ENCODE measurements around the gene FAM136A. TPM values are rescaled to one million over a fixed set of nuclear protein-coding genes. Genes with fewer than 3 reads are reported as not detected.
"Not testable (repeated sequence)": the region's sequence is repeated elsewhere in the genome, so short reads cannot be mapped to it uniquely, and the experiment has no call there.

Gene FAM136A
- total and polyA plus RNA-seq, 2 of the 13 experiments (the other 11 are each of a cell fraction or from before 2014, with no cell fraction given) = 77.8 to 126 TPM

- TF ChIP-seq ZNF710 (CRISPR knock-in tag; IDR thresholded peaks at IDR 0.05; ENCODE audit: borderline replicate concordance) (peak; percentile 75; the same call in 1 of the 2 replicates), NONO (CRISPR knock-in tag; conservative IDR thresholded peaks at IDR 0.05) (peak; percentile 94), ZNF225 (CRISPR knock-in tag; IDR thresholded peaks at IDR 0.05) (0 out of 2 replicates have a peak, but pooled peaks have one; percentile 38), MLX (CRISPR knock-in tag; IDR thresholded peaks at IDR 0.05) (peak; percentile 100), FOXK1 (CRISPR knock-in tag; IDR thresholded peaks at IDR 0.05; ENCODE audit: borderline replicate concordance, low read depth) (peak; percentile 86; the same call in 1 of the 2 replicates), MTF1 (CRISPR knock-in tag; IDR thresholded peaks at IDR 0.05) (peak; percentile 25; the same call in 1 of the 2 replicates), HOXA5 (CRISPR knock-in tag; IDR thresholded peaks at IDR 0.05) (peak; percentile 89), PITX1 (CRISPR knock-in tag; IDR thresholded peaks at IDR 0.05) (peak; percentile 75), ARID5B (CRISPR knock-in tag; IDR thresholded peaks at IDR 0.05) (peak; percentile 98), DDIT3 (CRISPR knock-in tag; IDR thresholded peaks at IDR 0.05) (0 out of 2 replicates have a peak, but pooled peaks have one; percentile 73), GMEB1 (CRISPR knock-in tag; IDR thresholded peaks at IDR 0.05; ENCODE audit: borderline replicate concordance) (peak; percentile 50; the same call in 1 of the 2 replicates), SPEN (CRISPR knock-in tag; IDR thresholded peaks at IDR 0.05; ENCODE audit: low read depth) (peak; percentile 42; the same call in 1 of the 2 replicates), ZSCAN31 (CRISPR knock-in tag; IDR thresholded peaks at IDR 0.05; ENCODE audit: low read depth) (peak; percentile 71; the same call in 1 of the 2 replicates), MED1 (CRISPR knock-in tag; IDR thresholded peaks at IDR 0.05) (peak; percentile 95), ELF1 (CRISPR knock-in tag; IDR thresholded peaks at IDR 0.05) (0 out of 2 replicates have a peak, but pooled peaks have one; percentile 34), NFKB2 (CRISPR knock-in tag; IDR thresholded peaks at IDR 0.05; ENCODE audit: borderline replicate concordance) (0 out of 2 replicates have a peak, but pooled peaks have one; percentile 13), DR1 (CRISPR knock-in tag; IDR thresholded peaks at IDR 0.05) (peak; percentile 28; the same call in 1 of the 2 replicates)
- not testable (repeated sequence) for TF ChIP-seq NONO (IDR thresholded peaks at IDR 0.05)
Observed at GRCh38 chr2:70269422-70270302, 32.2 kb downstream of the FAM136A start (continued).

Measured in HepG2 (cell line).